Activated naive CD4-positive, alpha-beta T cell treated with Interleukin-2 at 50 U/mL for 16 hours (primary cell): ENCODE measurements around the gene RPTOR.
"Not testable (repeated sequence)": the region's sequence is repeated elsewhere in the genome, so short reads cannot be mapped to it uniquely, and the experiment has no call there.

Experiments used
- DNase-seq: peaks from one replicate; pipeline ENCODE4 v3.0.0-alpha.2; 2020

RPTOR gene, protein sequence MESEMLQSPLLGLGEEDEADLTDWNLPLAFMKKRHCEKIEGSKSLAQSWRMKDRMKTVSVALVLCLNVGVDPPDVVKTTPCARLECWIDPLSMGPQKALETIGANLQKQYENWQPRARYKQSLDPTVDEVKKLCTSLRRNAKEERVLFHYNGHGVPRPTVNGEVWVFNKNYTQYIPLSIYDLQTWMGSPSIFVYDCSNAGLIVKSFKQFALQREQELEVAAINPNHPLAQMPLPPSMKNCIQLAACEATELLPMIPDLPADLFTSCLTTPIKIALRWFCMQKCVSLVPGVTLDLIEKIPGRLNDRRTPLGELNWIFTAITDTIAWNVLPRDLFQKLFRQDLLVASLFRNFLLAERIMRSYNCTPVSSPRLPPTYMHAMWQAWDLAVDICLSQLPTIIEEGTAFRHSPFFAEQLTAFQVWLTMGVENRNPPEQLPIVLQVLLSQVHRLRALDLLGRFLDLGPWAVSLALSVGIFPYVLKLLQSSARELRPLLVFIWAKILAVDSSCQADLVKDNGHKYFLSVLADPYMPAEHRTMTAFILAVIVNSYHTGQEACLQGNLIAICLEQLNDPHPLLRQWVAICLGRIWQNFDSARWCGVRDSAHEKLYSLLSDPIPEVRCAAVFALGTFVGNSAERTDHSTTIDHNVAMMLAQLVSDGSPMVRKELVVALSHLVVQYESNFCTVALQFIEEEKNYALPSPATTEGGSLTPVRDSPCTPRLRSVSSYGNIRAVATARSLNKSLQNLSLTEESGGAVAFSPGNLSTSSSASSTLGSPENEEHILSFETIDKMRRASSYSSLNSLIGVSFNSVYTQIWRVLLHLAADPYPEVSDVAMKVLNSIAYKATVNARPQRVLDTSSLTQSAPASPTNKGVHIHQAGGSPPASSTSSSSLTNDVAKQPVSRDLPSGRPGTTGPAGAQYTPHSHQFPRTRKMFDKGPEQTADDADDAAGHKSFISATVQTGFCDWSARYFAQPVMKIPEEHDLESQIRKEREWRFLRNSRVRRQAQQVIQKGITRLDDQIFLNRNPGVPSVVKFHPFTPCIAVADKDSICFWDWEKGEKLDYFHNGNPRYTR (N-terminal part only)

DNA sequence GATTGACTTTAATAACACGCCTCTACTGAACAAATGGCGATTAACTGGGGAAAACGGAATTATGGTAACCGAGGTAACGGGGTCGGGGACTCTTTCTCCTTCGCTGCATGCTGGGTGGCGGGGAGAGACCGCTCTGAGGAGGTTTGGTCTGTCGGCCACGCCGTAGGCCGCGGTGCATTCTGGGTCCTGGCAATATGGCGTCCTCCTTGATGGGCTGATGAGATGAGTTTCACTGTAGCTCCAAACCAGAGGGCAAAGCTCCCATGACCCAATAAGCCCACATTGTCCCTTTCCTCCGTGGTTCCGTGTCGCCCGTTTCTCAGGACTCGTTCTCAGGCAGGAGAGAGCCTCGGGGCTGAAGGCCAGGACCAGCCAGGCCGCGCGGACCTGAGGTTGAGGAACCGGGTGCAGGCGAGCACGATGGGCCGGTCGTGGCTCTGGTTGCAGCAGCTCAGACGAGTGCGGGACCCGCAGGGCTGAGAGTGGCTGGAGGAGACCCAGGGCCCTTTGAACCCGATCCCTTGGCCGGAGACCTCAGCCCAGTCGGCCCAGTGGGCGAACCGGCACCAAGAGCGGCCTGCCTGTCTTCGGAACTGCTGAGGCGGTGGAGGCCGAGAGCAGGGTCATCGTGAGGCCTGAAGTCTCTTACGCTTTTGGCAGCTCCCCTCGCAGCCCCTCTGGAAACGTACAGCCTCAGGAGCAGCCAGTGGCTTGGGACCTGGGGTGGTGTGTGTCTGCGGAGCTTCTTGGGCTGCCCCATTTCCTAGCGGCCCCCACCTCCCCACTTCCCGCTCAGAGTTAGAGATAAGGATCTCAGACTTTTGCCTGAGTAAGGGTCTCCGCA is at the start of gene RPTOR:
RPTOR (plus strand) TSS at position 184 of the 844 bp plus-strand sequence. CDS start 792 bp downstream, outside the sequence.
- peak; percentile 93 for DNase-seq

DNA sequence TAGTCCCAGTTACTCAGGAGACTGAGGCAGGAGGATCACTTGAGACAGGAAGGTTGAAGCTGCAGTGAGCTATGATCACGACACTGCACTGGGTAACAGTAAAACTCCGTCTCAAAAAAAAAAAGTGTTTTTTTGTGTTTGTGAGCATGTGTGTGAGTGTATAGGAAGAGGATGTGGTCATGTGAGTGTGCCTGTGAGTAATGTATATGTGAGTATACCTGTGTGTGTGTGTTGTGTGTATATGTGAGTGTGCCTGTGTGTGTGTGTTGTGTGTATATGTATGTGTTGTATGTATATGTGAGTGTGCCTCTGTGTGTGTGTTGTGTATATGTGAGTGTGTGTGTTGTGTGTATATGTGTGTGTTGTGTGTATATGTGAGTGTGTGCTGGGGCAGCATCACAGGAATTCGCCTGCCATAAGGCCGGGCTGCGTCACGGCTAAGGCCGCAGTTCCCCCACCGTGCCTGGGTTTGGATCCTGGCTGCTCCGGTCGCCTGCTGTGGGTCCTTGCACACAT is 46.9 kb upstream of the RPTOR start:
- no peak for DNase-seq

DNA sequence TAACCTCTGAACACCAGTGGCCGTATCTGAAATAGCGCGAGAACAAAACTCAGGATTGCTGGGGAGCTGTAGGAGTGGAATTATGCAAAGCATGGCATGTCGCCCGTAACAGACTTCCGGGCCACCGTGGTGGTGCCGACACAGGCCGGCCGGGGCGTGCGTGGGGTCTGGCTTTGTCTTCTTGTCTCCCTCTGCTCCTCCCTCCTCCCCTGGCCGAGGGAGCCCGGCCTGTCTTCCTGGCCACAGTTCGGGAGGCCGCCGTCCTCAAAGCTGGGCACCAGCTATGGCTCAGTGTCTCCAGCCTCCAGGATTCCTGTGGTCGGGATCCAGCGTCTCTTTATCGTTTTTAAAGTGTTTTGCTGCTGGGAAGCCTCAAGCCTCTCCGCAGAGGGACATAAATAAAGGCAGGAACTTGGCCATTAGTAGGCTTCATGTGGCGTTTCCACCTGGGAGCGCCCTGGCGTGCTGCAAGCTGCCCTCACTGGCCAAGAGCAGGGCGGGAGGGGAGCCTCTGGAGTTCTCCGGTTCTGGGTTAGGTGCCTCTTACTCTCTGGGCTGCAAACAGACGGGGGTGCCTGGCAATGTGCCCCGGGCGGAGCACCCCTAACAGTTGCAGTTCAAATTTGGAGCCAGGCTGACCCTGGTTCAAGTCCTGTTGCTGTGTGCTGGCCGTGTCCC is 46.3 kb upstream of the RPTOR start:
- no peak for DNase-seq

DNA sequence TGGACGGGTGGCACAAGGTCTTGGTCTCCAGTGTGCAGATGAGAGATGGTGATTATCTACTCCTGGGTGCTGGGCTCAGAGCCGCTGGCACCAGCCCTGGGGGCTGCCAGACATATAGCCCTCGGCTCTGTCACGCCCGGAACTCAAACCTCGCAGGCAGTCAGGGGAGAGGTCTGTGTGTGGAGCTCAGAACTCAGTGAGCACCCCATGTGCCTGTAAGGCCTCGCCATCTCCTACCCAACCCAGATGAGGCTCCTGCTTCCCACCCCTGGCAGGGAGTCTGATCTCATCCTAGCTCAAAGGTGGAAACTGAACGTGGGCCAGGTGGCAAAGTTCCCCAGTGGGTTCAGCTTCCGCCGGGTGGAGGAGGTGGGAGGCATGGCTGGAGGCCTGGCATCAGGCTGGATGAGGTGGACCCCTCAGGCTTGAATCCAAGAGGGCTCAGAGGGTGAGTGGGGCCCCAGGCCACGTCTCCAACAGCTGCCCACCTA is 45.7 kb upstream of the RPTOR start:
- no peak for DNase-seq

DNA sequence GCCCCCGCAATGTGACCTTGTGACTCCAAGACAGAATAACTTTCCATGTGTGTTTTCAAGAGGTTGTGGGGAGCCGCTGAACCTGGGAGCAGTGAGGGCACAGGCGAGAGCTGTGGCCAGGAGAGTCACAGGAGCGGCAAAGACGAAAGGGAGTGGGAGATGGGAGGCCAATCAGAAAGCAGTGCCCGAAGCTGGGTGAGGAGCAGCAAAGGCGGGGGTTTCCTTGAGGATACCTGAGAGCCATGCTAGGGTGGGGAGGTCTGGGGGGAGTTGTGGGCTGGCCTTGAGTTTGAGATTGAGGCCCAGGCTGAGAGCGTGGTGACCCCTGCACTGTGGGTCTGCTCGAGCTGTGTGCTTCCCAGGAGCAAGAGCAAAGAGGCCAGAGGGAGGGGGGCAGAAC is 45.1 kb upstream of the RPTOR start:
- no peak for DNase-seq

GRCh38 chr17:80499961-80500665 is 44.5 kb upstream of the RPTOR start:
- DNase-seq, result no peak

- DNase-seq, result no peak
Measured at GRCh38 chr17:80501741-80502577, 42.7 kb upstream of the RPTOR start.

GRCh38 chr17:80502578-80502877 is 42.1 kb upstream of the RPTOR start:
- no peak for DNase-seq

DNA sequence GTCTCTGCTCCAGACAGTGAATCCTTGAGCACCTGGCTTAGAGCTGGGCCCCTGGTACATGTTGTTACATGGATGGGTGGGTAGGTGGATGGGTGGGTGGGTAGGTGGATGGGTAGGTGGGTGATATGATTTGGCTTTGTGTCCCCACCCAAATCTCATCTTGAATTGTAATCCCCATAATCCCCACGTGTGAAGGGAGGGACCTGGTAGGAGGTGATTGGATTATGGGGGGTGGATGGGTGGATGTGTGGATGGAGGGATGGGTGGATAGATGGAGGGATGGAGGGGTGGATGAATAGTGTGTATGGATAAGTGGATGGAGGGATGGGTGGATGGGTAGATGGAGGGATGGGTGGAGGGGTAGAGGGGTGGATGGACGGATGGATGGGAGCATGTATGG is 41.6 kb upstream of the RPTOR start:
- DNase-seq, result no peak

DNA sequence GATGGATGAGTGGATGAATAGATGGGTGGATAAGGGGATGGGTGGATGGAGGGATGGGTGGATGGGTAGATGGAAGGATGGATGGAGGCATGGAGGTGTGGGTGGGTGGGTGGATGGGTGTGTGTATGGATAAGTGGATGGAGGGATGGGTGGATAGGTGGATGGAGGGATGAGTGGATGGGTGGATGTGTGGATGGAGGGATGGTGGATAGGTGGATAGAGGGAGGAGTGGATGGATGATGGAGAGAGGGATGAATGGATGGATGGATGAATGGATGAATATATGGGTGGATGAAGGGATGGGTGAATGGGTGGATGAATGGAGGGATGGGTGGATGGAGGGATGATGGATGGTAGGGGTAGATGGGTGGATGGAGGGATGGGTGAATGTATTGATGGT is 40.7 kb upstream of the RPTOR start:
- DNase-seq, result no peak

DNA sequence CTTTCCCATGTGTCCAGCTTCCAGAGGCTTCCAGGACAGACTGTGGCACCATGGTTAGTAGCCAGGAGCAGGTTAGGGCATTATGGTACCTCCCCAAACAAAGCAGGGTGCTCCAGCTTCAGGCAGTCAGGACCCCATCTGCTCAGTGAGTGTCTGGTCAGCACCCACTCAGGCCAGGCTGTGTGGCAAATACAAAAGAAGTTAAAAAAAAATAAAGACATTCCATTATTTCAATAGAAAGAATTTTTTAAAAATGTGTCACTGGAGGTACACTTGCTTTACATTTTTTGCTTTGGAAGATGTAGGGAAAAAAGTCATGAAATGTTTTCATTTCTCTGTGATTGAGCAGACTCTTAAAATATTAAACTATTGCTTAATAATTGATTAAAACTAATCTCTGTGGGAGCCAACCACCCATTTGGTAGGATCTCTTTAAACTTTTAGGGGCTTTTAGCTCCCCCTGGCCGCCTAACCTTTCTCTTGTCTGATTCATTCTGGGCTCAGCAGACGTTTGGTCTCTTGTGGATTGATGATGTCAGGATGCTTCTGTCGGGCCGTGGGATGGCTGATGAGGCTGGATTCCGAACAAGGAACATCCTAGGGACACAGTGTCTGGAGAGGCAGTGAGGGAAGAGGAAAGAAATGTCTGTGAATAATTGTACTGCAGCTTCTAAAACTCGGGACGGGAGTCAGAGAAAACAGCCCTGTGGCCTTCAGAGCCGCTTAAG is 39.8 kb upstream of the RPTOR start:
- no peak for DNase-seq

- DNase-seq, result not testable (repeated sequence)
Measured at GRCh38 chr17:80507177-80507576, 37.5 kb upstream of the RPTOR start.

DNA sequence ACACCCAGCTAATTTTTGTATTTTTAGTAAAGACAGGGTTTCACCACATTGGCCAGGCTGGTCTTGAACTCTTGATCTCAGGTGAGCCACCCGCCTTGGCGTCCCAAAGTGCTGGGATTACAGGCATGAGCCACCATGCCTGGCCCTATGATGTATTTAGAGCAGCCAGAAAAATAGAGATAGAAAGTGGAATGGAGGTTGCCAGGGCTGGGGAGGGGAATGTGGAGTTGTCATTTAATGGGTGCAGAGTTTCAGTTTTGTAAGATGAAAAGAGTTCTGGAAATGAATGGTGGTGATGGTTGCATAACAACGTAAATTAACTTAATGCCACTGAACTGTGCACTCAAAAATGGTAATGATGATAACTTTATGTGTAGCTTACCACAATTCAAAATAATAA is 36.7 kb upstream of the RPTOR start:
- DNase-seq, result no peak

DNA sequence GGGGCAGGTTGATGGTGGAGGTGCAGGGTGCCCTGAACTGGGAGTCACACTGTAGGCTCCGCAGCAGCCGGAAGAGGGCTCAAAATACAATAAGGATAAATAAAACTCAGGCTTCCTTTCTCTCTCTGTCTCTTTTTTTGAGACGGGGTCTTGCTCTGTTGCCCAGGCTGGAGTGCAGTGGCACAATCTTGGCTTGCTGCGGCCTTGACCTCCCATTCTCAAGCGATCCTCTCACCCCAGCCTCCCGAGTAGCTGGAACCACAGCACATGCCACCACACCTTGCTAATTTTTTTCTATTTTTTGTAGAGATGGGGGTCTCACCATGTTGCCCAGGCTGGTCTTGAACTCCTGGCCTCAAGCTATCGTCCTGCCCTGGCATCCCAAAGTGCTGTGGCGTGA is 35.3 kb upstream of the RPTOR start:
- no peak for DNase-seq

GRCh38 chr17:80510132-80510531 is 34.5 kb upstream of the RPTOR start:
- DNase-seq, result no peak

GRCh38 chr17:80510772-80511171 is 33.9 kb upstream of the RPTOR start:
- no peak for DNase-seq

DNA sequence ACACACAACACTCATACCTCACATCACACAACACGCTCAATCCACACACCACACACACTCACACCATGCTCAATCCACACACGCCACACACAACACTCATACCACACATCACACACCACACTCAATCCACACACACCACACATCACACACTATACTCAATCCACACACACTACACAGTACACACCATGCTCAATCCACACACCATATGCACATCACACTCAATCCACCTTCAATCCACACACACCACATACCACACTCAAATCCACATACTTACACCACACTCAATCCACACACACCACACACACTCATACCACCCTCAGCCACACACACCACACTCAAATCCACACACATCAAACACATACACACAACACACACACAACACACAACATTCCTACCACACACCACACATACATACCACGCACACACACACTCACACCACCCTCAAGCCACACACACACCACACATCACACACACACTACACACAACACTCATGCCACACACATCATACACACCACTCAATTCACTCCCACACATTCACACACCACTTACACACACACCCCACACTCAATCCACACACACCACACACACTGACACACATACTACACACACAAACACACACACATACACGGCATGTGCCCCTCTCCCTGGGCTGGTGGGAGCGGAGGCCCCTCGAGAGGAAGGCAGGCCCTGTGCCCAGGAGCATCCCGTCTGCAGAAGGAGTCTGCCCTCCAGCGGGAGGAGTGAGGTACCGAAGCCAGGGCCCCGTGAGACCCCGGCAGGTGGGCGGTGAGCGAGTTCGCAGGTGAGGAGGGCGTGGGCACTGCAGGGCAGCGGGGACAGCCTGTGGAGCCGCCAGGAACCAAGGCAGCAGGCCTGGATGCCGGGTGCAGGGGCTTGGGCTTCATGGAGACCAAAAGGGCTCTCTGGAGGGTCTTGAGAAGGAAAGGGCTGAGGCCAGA is 33.1 kb upstream of the RPTOR start:
- no peak for DNase-seq

DNA sequence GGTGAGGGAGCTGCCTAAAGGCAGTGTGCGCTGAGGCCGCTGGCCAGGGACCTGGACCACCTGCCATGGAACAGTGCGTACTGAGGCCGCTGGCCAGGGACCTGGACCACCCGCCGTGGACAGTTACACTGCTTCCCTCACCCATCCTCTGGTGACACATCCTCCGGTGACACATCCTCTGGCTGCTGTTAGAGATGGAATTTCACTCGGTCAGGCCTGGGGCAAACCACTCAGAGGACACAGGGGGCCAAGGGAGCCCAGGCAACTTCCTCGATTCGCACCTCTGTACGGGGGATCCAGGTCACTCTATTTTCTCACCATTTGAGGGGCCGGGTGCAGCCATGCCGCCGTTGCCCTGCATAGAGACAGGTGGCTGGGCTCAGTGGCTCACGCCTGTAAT is 32.4 kb upstream of the RPTOR start:
- DNase-seq, result no peak
